MM.1S (cell line): ENCODE results near the gene KIAA1549.

ENCODE experiments used
- DNase-seq: peaks from one replicate; pipeline ENCODE4 v3.0.0-alpha.2; 2015
- H2AFZ ChIP-seq: fragments of 300-600 bp; sonication (generic); 2 replicates; pipeline ENCODE4 v1.6.0; 2016; ENCODE audit warnings: antibody characterized with exemption, low read length
- H3F3A ChIP-seq: fragments of 300-600 bp; sonication (generic); 2 replicates; pipeline ENCODE4 v1.6.1; 2016; ENCODE audit warnings: mild to moderate bottlenecking, antibody characterized with exemption, low read length, moderate library complexity, mixed read lengths; ENCODE audit not compliant: insufficient read depth
- H3K27ac ChIP-seq: fragments of 300-600 bp; sonication (generic); 2 replicates; pipeline ENCODE4 v1.5.1; 2016; ENCODE audit warnings: mild to moderate bottlenecking, low read length
- H3K27me3 ChIP-seq: fragments of 300-600 bp; sonication (generic); replicated peaks from 2 replicates; pipeline ENCODE4 v1.6.0; 2016; ENCODE audit warnings: low read length; ENCODE audit not compliant: insufficient read depth
- H3K36me3 ChIP-seq: fragments of 300-600 bp; sonication (generic); replicated peaks from 2 replicates; pipeline ENCODE4 v1.6.1; 2016; ENCODE audit warnings: mild to moderate bottlenecking, low read length, mixed read lengths; ENCODE audit not compliant: insufficient read depth
- H3K4me1 ChIP-seq: fragments of 300-600 bp; sonication (generic); 2 replicates; pipeline ENCODE4 v1.6.1; 2016; ENCODE audit warnings: low read length, mixed read lengths
- H3K4me2 ChIP-seq: fragments of 300-600 bp; sonication (generic); 2 replicates; pipeline ENCODE4 v1.6.0; 2016; ENCODE audit warnings: low read depth, low read length
- H3K4me3 ChIP-seq: fragments of 300-600 bp; sonication (generic); 2 replicates; pipeline ENCODE4 v1.5.1; 2016; ENCODE audit warnings: low read length, mixed read lengths
- H3K79me2 ChIP-seq: fragments of 300-600 bp; sonication (generic); 2 replicates; pipeline ENCODE4 v1.6.1; 2016; ENCODE audit warnings: mixed run types, low read length, mixed read lengths
- H3K9ac ChIP-seq: fragments of 300-600 bp; sonication (generic); 2 replicates; pipeline ENCODE4 v1.6.1; 2016; ENCODE audit warnings: low read length, mixed read lengths
- H3K9me2 ChIP-seq: fragments of 300-600 bp; sonication (generic); replicated peaks from 2 replicates; pipeline ENCODE4 v1.6.1; 2016; ENCODE audit warnings: mild to moderate bottlenecking, low read length, mixed read lengths; ENCODE audit not compliant: insufficient read depth
- H3K9me3 ChIP-seq: fragments of 300-600 bp; sonication (generic); replicated peaks from 2 replicates; pipeline ENCODE4 v1.6.1; 2016; ENCODE audit warnings: mild to moderate bottlenecking, low read length, mixed read lengths; ENCODE audit not compliant: insufficient read depth
- H4K20me1 ChIP-seq: fragments of 300-600 bp; sonication (generic); 2 replicates; pipeline ENCODE4 v1.6.1; 2016; ENCODE audit warnings: mild to moderate bottlenecking, low read length, moderate library complexity, mixed read lengths; ENCODE audit not compliant: insufficient read depth
- CTCF ChIP-seq: fragments of 300-600 bp; sonication (generic); IDR thresholded peaks from 2 replicates; pipeline ENCODE4 v1.5.1; 2016; ENCODE audit warnings: antibody characterized with exemption, low read length, mixed read lengths
- EZH2 ChIP-seq: fragments of 300-600 bp; sonication (generic); optimal IDR thresholded peaks from 2 replicates; pipeline ENCODE3; 2017; ENCODE audit warnings: low read depth, mild to moderate bottlenecking, antibody characterized with exemption, low read length, mixed read lengths
- EZH2phosphoT487 ChIP-seq: fragments of 300-600 bp; sonication (generic); IDR thresholded peaks from 2 replicates; pipeline ENCODE4 v1.6.1; 2018; ENCODE audit warnings: antibody characterized with exemption, low read length

The KIAA1549 gene

GRCh38 chr7:138970952-138971351, 10.2 kb downstream of the KIAA1549 start:
- no peaks in the 10 kb centered on the region for H3K9me3 ChIP-seq
- H3K36me3 ChIP-seq, result no peaks in the 10 kb centered on the region
- no peak overlapping the region for H2AFZ ChIP-seq
- no peaks in the 10 kb centered on the region for H3K27me3 ChIP-seq
- H3K27ac ChIP-seq, result no peak overlapping the region
- no peak overlapping the region for H3K9ac ChIP-seq
- DNase-seq, result no peak
- H3K9me2 ChIP-seq, result no peaks in the 10 kb centered on the region
- no peaks in the 10 kb centered on the region for H3K4me1 ChIP-seq
- H4K20me1 ChIP-seq, result no peaks in the 10 kb centered on the region
- no peak overlapping the region for H3K4me3 ChIP-seq
- no peaks in the 10 kb centered on the region for H3K79me2 ChIP-seq
- TF ChIP-seq EZH2phosphoT487, result no peak
- no peak for TF ChIP-seq CTCF
- no peak for TF ChIP-seq EZH2
- H3K4me2 ChIP-seq, result no peak overlapping the region
- no peaks in the 10 kb centered on the region for H3F3A ChIP-seq

GRCh38 chr7:138970446-138970845, 10.7 kb downstream of the KIAA1549 start:
- Histone ChIP-seq H3K36me3 (no peaks in the 10 kb centered on the region), H3K4me3 (no peak overlapping the region), H3K9me3 (no peaks in the 10 kb centered on the region), H3K27me3 (no peaks in the 10 kb centered on the region), H3F3A (no peaks in the 10 kb centered on the region), H3K9ac (no peak overlapping the region), H3K79me2 (no peaks in the 10 kb centered on the region), H3K4me2 (no peak overlapping the region), H2AFZ (no peak overlapping the region), H3K9me2 (no peaks in the 10 kb centered on the region), H3K4me1 (no peaks in the 10 kb centered on the region), H4K20me1 (no peaks in the 10 kb centered on the region), H3K27ac (no peak overlapping the region)
- no peak for DNase-seq
- no peak for TF ChIP-seq EZH2phosphoT487
- no peak for TF ChIP-seq EZH2
- no peak for TF ChIP-seq CTCF

GRCh38 chr7:138967159-138967558, 14.0 kb downstream of the KIAA1549 start:
- Histone ChIP-seq H2AFZ (no peak overlapping the region), H3K4me3 (no peak overlapping the region), H3K4me2 (no peak overlapping the region), H4K20me1 (no peaks in the 10 kb centered on the region), H3K9ac (no peak overlapping the region), H3K27me3 (no peaks in the 10 kb centered on the region), H3K4me1 (no peaks in the 10 kb centered on the region), H3K36me3 (no peaks in the 10 kb centered on the region), H3K9me3 (no peaks in the 10 kb centered on the region), H3K79me2 (no peaks in the 10 kb centered on the region), H3F3A (no peaks in the 10 kb centered on the region), H3K9me2 (no peaks in the 10 kb centered on the region), H3K27ac (no peak overlapping the region)
- DNase-seq, result no peak
- TF ChIP-seq CTCF (no peak), EZH2 (no peak), EZH2phosphoT487 (no peak)
